ENCODE results near the gene OPRL1.
"Not testable (repeated sequence)": the region's sequence is repeated elsewhere in the genome, so short reads cannot be mapped to it uniquely, and the experiment has no call there.

OPRL1 gene

DNA sequence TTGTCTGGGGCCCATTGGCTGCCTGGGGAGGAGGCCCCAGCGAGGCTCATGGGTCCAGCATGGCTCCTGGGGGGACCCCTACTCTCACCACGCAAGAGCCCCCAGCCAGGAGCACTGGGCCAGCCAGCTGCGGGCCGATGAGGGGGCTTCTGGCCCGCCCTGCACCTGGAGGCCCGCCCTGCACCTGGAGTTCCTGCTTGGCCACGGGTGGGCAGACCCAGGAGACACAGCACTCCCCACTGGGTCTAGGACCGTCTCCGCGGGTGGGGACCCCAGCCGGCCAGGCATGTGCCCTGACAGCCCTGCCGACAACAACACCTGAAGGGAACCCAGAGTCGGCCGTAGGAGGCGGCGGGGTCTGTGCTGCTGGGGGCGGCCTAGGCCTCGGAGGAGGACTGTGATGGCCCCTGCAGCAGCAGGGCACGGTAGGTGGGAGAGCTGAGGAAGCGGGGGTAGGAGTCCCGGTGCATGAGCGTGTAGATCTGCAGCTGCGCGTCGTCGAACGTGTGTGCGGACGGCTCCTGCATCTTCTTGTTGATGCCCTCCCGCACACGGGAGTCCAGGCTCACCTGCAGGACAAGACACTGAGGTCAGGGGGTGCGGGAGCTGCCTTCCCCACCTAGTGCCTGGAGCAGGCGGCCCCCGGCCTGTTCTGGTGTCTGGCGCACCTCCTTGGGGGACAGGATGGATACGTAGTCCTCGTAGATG lies 6.3 kb upstream of the OPRL1 start:
- DNase-seq, result no peak

- no peak for DNase-seq
Observed at GRCh38 chr20:64074184-64074789, 5.6 kb upstream of the OPRL1 start.

DNA sequence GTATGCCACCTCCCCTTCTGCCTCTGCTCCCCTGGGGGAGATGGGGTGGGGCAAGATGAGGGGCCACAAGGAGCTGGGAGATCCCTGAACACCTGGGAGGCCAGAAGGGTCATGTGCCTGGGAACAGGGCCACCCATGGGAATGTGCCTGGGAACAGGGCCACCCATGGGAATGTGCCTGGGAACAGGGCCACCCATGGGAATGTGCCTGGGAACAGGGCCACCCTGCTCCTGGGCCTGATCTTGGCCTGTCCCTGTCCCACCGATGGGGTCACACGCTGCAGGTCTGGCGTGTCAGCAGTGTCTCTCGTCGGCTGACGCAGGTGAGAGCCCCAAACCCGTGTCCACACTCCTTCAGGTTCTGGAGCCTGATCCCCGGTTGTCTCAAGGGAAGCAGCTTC lies 4.9 kb upstream of the OPRL1 start:
- no peak for DNase-seq

- DNase-seq, result no peak
Observed at GRCh38 chr20:64075556-64075955, 4.3 kb upstream of the OPRL1 start.

GRCh38 chr20:64076061-64076997 lies 3.6 kb upstream of the OPRL1 start:
- no peak for DNase-seq

DNA sequence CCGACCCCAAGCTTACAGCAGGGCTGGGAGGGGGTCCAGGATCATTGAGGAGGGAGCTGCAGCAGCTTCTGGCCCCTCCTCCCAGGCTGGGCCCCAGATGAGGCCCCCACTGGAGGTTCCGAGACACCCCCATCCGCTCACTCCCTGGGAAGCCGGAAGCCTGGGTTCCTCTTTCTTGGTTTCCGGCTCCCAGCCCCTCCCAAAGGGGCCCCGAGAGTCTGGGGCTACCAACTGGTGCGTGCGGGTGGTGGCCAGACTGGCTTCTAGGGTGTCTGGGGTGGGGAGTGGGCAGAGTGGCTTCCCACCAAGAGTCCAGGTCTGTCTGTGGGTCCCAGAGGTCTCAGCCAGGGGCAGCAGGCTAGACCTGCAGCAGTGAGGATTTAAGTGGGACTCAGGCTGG lies 2.8 kb upstream of the OPRL1 start:
- DNase-seq, result no peak

DNA sequence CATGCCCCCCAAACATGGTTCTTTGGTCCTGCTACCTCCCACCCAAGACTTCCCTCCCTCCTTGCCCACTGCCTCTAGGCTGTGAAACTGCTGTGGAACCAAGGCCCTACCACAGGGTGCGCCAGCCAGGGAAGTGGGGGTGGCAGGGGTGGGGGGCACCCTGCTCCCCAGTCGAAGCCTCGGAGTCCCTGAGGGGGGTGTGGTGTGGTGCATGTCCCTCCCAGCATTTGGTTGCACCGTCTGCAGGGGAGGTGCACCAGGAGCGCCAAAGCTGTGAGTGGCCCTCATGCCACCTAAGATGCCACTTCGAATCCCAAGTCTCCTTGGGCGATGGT lies 2.4 kb upstream of the OPRL1 start:
- DNase-seq, result no peak

GRCh38 chr20:64077876-64078551 lies 1.9 kb upstream of the OPRL1 start:
- no peak for DNase-seq

DNA sequence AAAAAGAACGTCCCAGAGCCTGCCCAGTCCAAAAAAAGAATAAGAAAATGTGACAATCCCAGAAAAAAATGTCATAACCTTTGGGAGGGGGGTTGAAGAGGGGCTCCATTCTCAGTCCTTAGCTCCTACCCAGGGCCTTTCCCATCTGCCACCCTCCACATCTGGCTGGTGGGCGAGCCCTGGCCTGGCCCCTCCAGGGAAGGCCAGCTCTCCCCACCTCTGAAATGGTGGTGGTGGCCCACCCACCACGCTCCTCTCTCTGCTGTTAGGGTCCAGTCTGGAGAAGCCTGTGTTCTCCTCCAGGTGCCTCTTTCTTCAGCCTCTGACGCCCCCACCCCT lies 979 bp upstream of the OPRL1 start:
- no peak for DNase-seq

- DNase-seq, result no peak
Observed at GRCh38 chr20:64079273-64080012, 439 bp upstream of the OPRL1 start, which contains the start of gene RGS19. RGS19 (minus strand) TSS chr20:64079518; CDS start chr20:64076886, 2,632 bp downstream.

GRCh38 chr20:64080813-64081623 lies 1.1 kb downstream of the OPRL1 start:
- no peak for DNase-seq

- no peak for DNase-seq
Observed at GRCh38 chr20:64081624-64081964, 1.7 kb downstream of the OPRL1 start.

DNA sequence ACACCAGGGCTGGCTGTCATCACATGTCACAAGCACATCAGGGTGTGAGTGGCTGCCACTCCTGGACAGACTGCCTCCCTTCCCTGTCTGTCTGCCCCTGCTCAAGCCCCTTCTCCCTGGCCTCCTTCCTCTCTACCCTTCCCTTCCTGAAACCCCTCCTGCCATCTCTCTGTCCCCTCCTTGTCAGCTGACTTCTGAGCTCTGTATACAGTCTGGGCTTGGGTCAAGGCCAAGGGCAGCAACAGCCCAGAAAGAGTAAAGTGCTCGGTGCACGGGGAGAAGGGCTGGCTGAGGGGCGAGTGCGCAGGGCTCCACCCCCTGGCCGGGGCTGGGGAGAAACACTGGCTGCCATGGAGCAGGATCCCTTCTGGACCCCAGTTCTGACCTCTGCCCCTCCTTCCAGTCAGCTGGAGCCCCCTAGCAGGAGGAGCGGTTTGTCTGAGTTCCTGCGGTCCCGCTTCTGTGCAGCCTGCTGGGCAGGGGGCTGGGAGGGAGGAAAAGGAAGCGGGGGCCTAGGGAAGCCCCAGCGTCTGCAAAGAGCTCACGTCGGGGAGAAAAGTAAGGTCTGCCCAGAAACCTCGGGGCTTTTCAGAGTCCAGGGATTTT lies 2.3 kb downstream of the OPRL1 start:
- DNase-seq, result no peak

- no peak for DNase-seq
Observed at GRCh38 chr20:64082820-64083377, 3.0 kb downstream of the OPRL1 start.

DNA sequence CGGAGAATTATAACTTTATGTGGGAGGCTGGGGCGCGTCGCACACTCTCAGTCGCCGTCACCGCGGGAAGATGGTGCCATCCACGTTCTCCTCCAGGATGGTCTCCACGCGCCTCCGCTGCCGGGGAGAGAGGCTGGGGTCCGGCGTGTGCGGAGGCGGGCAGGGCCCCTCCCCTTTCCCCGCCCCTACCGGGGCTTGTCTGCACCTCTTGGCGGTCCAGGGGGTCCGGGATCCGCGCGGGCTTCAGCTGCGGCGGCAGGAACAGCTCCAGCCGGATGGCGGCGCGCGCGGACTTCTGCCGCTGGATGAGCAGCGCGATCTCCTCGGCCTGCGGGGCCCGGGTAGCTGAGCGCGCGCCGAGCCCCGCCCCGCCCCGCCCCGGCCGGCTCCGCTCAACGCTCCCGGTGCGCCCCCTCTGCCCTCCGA lies 3.5 kb downstream of the OPRL1 start:
- no peak for DNase-seq

DNA sequence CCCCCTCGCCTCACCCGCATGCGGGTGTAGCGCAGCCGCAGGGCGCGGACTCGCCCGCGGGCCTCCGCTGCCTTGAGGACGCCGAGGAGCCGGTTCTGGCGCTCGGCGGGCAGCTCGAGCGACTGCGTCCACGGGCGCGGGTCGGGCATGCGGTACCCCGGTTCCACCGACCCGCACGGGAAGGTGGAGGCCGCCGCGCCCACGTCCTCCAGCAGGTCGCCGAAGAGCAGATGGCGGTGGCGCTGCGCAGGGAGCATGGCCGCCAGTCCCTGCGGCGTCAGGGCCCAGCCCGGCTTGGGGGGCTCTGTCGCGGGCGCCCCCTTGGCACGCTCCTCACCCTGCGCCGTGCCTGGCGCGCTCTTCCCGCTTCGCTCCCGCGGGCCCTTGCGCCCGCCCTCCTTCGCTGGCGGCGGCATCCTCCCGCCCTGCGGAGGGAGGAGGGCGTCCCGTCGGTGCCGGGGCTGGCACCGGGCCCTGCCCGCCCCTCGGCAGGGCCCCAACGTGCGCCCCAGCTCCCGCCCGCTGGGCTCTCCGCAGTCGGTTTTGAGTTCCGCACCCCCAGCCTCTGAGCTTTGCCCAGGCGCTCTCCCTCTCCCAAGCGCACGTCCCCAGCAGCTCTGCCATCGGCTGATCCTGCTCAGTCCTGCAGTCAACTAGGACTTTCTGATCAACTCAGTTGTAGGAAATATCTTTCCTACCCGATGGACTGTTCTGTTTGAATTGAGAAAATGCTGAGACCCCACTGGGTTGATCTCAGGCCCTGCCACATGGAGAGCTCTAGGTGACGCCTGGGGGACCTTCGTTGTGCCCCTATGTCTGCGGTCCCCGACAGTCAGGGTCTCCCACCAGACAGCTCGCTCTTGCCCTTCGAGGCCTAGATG lies 4.2 kb downstream of the OPRL1 start, which contains the start of gene LKAAEAR1:
LKAAEAR1 (minus strand) TSS at position 595 of the 881 bp plus-strand sequence; CDS start at position 416, 179 bp downstream.
- DNase-seq, result no peak

DNA sequence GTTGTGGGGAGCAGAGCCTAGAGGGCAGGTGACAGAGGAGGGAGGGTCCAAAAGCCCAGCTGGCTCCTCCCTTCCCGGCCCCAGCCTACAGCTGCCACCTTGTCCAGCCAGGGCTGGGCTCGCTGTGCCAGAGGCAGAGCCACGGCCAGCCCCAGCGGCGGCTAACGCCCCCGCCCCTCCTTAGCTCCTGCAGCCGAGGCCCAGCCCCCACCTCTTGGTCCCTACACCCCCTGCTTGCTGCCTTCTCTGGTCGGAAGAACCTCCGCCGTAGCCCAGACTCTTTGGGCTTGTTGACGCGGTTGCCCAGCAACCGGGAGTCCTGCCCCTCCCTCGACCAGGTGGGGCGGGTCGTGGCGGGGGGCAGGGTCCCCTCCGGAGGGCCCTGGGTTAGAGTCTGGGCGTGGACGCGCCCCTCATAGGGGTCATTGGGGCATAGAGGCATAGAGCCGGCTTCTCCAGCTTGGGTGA lies 4.8 kb downstream of the OPRL1 start:
- DNase-seq, result no peak

- no peak for DNase-seq
Observed at GRCh38 chr20:64086801-64087200, 6.9 kb downstream of the OPRL1 start.

DNA sequence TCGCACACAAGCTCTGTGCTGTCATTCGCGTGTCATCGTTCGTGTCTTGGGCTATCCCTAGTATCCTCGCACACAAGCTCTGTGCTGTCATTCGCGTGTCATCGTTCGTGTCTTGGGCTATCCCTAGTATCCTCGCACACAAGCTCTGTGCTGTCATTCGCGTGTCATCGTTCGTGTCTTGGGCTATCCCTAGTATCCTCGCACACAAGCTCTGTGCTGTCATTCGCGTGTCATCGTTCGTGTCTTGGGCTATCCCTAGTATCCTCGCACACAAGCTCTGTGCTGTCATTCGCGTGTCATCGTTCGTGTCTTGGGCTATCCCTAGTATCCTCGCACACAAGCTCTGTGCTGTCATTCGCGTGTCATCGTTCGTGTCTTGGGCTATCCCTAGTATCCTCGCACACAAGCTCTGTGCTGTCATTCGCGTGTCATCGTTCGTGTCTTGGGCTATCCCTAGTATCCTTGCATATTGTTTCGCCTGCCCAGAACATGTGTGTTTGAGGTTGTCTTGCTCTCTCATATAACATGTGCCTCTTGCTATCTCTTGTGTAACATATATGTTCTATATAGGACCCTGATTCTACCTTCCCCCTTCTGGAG lies 7.4 kb downstream of the OPRL1 start:
- DNase-seq, result not testable (repeated sequence)
